SU-DHL-6 (cell line): ENCODE data around the gene MFAP3.

Experiments
- EZH2phosphoT487 ChIP-seq: fragments of 200-600 bp; sonication (generic), shearing (Covaris generic); conservative IDR thresholded peaks from 2 replicates; pipeline ENCODE4 v1.6.1; 2018; ENCODE audit warnings: mild to moderate bottlenecking, antibody characterized with exemption, low read length, moderate library complexity, mixed read lengths
- TF ChIP-seq, protein P1 (sequence below): fragments of 200-600 bp; sonication (generic); IDR thresholded peaks from one replicate; pipeline ENCODE4 v1.5.1; 2017; ENCODE audit warnings: antibody characterized with exemption, mild to moderate bottlenecking, low read length, moderate library complexity; ENCODE audit not compliant: insufficient read depth, poor library complexity, severe bottlenecking

GRCh38 chr5:153999995-154000394, 38.8 kb upstream of the MFAP3 start:
- TF ChIP-seq, protein P1, sequence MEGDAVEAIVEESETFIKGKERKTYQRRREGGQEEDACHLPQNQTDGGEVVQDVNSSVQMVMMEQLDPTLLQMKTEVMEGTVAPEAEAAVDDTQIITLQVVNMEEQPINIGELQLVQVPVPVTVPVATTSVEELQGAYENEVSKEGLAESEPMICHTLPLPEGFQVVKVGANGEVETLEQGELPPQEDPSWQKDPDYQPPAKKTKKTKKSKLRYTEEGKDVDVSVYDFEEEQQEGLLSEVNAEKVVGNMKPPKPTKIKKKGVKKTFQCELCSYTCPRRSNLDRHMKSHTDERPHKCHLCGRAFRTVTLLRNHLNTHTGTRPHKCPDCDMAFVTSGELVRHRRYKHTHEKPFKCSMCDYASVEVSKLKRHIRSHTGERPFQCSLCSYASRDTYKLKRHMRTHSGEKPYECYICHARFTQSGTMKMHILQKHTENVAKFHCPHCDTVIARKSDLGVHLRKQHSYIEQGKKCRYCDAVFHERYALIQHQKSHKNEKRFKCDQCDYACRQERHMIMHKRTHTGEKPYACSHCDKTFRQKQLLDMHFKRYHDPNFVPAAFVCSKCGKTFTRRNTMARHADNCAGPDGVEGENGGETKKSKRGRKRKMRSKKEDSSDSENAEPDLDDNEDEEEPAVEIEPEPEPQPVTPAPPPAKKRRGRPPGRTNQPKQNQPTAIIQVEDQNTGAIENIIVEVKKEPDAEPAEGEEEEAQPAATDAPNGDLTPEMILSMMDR: no peak
- no peak for TF ChIP-seq EZH2phosphoT487
